ENCODE measurements around the gene ZNF664. TPM values are rescaled to one million over a fixed set of nuclear protein-coding genes. Genes with fewer than 3 reads are reported as not detected.

ZNF664 gene
- total RNA-seq, 1 donor, result 95.2 TPM

DNA sequence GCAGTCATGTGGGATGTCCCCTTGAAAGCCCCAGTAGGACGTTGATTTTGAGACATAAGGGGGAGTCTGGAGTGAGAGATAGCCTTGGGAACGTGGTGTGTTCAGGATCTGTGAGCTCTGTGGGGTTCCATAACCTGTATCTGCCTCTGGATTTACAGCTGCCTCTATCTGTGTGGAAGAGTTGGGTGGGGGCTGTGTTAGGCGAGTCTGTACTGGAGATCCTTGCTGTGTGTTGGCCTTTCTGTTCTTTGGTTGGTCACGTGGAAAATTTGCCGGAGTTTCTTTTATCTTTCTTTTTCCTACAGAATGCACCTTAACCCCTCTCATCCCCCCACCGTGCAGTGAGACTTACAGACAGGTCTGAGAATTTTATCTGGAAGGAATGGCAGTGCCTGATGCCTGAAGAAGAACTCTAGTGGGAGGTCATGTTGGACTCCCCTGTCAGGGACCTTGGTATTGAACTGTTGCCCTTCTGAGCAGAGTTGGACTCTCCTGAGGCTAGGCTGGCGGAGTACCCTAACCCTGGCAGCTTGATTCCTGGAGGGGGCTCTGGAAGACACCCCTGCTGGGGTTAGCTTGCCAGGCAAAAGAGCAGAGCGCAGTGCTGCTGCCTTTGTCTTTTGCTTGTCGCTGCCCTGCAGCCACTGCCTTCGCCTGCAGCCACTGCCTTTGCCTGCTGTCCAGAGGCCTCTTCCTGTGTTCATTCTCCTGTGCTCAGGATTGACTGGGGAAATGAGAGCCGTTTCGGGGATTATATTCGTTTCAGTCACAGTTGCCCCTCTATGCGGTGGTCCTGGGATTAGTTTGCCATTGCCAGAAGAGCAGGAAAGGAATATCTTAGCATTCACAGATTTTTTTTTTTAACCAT lies 34.1 kb downstream of the ZNF664 start:
- TF ChIP-seq CTCF (IDR thresholded peaks at IDR 0.05; ENCODE audit: extremely low read depth, low read depth, low read length), result no peak
- peaks cover 14% of the 10 kb centered on the region for H4K20me1 ChIP-seq (ENCODE audit: insufficient read depth, low read length)

DNA sequence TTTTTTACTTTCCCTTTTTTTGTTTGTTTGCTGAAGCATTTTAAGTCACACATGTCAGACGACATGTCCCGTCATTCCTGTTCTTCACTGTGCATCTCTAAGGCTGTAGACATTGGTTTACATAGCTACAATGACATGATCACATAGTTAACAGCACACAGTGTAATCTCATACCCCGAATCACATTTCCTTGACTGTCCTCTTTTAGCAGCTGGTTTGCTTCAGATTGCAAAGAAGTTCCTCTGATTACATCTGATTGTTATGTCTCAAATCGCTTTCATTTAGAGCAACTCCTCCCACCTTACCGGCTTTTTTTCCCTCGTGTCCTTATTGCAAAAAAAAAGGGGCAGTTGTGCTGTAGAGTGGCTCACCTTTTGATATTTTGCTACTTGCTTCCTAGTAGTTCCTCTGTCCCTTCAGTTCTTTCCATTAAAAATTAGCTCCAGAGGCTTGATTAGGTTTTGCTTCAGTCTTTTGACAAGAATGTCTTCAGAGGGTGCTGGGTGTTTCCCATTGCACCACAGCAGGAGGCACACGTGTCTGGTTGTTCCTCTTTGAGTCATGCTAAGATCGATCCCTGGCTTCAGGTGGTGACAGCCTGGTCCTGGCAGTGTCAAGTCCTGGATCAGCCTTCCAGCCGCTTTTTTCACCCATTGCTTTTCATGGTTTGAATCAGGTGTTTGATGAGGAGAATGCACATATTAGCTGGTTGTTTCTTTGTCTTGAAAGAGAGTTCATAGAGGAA lies 35.0 kb downstream of the ZNF664 start:
- H3K27ac ChIP-seq (ENCODE audit: low read depth, low read length), result no peak overlapping the region
- peaks cover 10% of the 10 kb centered on the region for H3K79me2 ChIP-seq (ENCODE audit: insufficient read depth, low read length)
- H4K20me1 ChIP-seq (ENCODE audit: insufficient read depth, low read length), result peaks cover 7% of the 10 kb centered on the region
- H3K4me3 ChIP-seq (ENCODE audit: insufficient read depth, low read length), result no peak overlapping the region
- H3K4me2 ChIP-seq (ENCODE audit: insufficient read depth, low read length), result no peak overlapping the region
- no peaks in the 10 kb centered on the region for H3K9me3 ChIP-seq (ENCODE audit: low read depth, low read length)
- peaks cover 24% of the 10 kb centered on the region for H3K36me3 ChIP-seq (ENCODE audit: insufficient read depth, low read length)
- no peaks in the 10 kb centered on the region for H3K27me3 ChIP-seq (ENCODE audit: insufficient read depth, low read length)
- no peak for TF ChIP-seq CTCF (IDR thresholded peaks at IDR 0.05; ENCODE audit: extremely low read depth, low read depth, low read length)
- H3K4me1 ChIP-seq (ENCODE audit: insufficient read depth, low read length), result no peaks in the 10 kb centered on the region
- peak; percentile 22 for DNase-seq (ENCODE audit: insufficient read length, low spot score, missing footprints)
- H2AFZ ChIP-seq (ENCODE audit: low read length), result no peak overlapping the region

More for the DNA sequence above, 34.1 kb downstream of the ZNF664 start:
- Histone ChIP-seq H3K9me3 (ENCODE audit: low read depth, low read length) (no peaks in the 10 kb centered on the region), H3K4me1 (ENCODE audit: insufficient read depth, low read length) (no peaks in the 10 kb centered on the region), H3K27me3 (ENCODE audit: insufficient read depth, low read length) (no peaks in the 10 kb centered on the region), H3K4me2 (ENCODE audit: insufficient read depth, low read length) (no peak overlapping the region), H3K79me2 (ENCODE audit: insufficient read depth, low read length) (peaks cover 14% of the 10 kb centered on the region), H3K27ac (ENCODE audit: low read depth, low read length) (no peak overlapping the region), H3K36me3 (ENCODE audit: insufficient read depth, low read length) (peaks cover 15% of the 10 kb centered on the region), H2AFZ (ENCODE audit: low read length) (no peak overlapping the region), H3K4me3 (ENCODE audit: insufficient read depth, low read length) (no peak overlapping the region)
- DNase-seq (ENCODE audit: insufficient read length, low spot score, missing footprints), result no peak

GRCh38 chr12:124008595-124008994 lies 35.6 kb downstream of the ZNF664 start:
- Histone ChIP-seq H3K4me3 (ENCODE audit: insufficient read depth, low read length) (no peak overlapping the region), H3K79me2 (ENCODE audit: insufficient read depth, low read length) (peaks cover 10% of the 10 kb centered on the region), H2AFZ (ENCODE audit: low read length) (no peak overlapping the region), H3K9me3 (ENCODE audit: low read depth, low read length) (no peaks in the 10 kb centered on the region), H3K27ac (ENCODE audit: low read depth, low read length) (no peak overlapping the region), H3K36me3 (ENCODE audit: insufficient read depth, low read length) (peaks cover 29% of the 10 kb centered on the region), H3K4me1 (ENCODE audit: insufficient read depth, low read length) (no peaks in the 10 kb centered on the region), H3K27me3 (ENCODE audit: insufficient read depth, low read length) (no peaks in the 10 kb centered on the region), H4K20me1 (ENCODE audit: insufficient read depth, low read length) (peaks cover 7% of the 10 kb centered on the region), H3K4me2 (ENCODE audit: insufficient read depth, low read length) (no peak overlapping the region)
- TF ChIP-seq CTCF (IDR thresholded peaks at IDR 0.05; ENCODE audit: extremely low read depth, low read depth, low read length), result no peak
- DNase-seq (ENCODE audit: insufficient read length, low spot score, missing footprints), result no peak

DNA sequence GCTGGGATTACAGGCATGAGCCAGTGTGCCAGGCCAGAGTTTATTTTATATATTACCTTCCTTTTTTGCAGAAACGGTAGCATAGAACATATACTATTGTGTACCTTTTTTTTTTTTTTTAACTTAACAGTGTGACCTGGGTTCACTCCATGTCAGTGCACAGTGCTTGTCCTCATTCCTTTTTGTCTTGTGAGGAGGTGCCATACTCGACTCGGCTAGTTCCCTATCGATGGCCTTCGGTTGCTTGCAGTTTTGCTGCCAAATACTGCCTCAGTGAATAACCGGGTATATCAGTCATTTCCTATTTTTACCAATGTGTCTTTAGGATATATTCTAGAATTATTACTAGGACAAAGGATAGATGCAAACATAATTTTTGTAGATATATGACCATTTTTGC lies 36.8 kb downstream of the ZNF664 start:
- Histone ChIP-seq H4K20me1 (ENCODE audit: insufficient read depth, low read length) (peaks cover 7% of the 10 kb centered on the region), H3K79me2 (ENCODE audit: insufficient read depth, low read length) (peaks cover 7% of the 10 kb centered on the region), H3K4me3 (ENCODE audit: insufficient read depth, low read length) (no peak overlapping the region), H2AFZ (ENCODE audit: low read length) (no peak overlapping the region), H3K4me1 (ENCODE audit: insufficient read depth, low read length) (no peaks in the 10 kb centered on the region), H3K9me3 (ENCODE audit: low read depth, low read length) (no peaks in the 10 kb centered on the region), H3K27ac (ENCODE audit: low read depth, low read length) (no peak overlapping the region), H3K27me3 (ENCODE audit: insufficient read depth, low read length) (no peaks in the 10 kb centered on the region), H3K36me3 (ENCODE audit: insufficient read depth, low read length) (peaks cover 31% of the 10 kb centered on the region), H3K4me2 (ENCODE audit: insufficient read depth, low read length) (no peak overlapping the region)
- no peak for TF ChIP-seq CTCF (IDR thresholded peaks at IDR 0.05; ENCODE audit: extremely low read depth, low read depth, low read length)
- no peak for DNase-seq (ENCODE audit: insufficient read length, low spot score, missing footprints)
